ENCODE results near the gene NRN1.

DNA sequence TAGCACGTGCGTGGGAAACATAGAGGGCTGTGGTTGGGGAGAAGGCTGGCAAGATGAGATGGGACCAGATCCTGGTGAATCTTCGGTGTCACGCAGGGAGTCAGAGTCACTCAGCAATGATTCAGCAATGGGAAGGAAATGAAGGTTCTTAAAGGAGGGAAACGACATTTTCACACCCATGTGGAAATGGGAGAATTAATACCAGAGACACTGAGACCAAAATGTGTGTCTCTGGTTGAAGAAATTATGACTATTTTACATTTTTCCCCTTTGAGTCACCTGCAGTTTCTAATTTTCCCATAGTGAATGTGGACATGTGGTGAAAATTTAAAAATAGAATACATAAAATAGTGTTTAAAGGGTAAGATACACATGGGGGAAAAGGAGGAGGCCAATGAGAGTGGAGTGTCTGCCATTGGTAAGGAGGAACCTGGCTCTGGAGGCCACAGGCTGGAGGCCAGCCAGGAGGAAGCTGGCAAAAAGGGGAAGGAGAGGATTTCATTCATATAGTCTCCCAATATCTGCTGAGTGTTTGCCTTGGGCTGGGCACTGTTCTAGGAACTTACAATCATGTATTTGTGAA, 17.5 kb downstream of the NRN1 start:
- TF ChIP-seq SUZ12 (IDR thresholded peaks at IDR 0.05) (no peak), BHLHE40 (IDR thresholded peaks at IDR 0.05; ENCODE audit: borderline replicate concordance) (no peak), PKNOX1 (IDR thresholded peaks at IDR 0.05) (no peak), CTBP1 (IDR thresholded peaks at IDR 0.05; ENCODE audit: borderline replicate concordance) (no peak), FOXK2 (IDR thresholded peaks at IDR 0.05) (no peak)
